Astrocyte of the cerebellum (primary cell): ENCODE results near the gene ABCC11.

Source experiments
- DNase-seq: peaks from one replicate; pipeline ENCODE4 v3.0.0-alpha.2; 2011; ENCODE audit warnings: low read depth
- H3K4me3 ChIP-seq: 2 replicates; pipeline ENCODE4 v1.5.1; 2011; ENCODE audit warnings: mild to moderate bottlenecking, low read depth, low read length, moderate library complexity
- CTCF ChIP-seq: IDR thresholded peaks from 2 replicates; pipeline ENCODE4 v1.5.1; 2012; ENCODE audit warnings: low read length, low read depth, moderate library complexity, mild to moderate bottlenecking; ENCODE audit errors: missing control alignments
- in situ Hi-C: cut with HindIII; loops from 2 replicates; pipeline ENCODE4 v1.10.0; 2017; ENCODE audit warnings: low sequenced_read_pairs

The ABCC11 gene

GRCh38 chr16:48225456-48225855, 21.9 kb downstream of the ABCC11 start:
- in situ Hi-C loops, result no loop called here
- no peak overlapping the region for H3K4me3 ChIP-seq

GRCh38 chr16:48223490-48223889, 23.8 kb downstream of the ABCC11 start:
- no peak for DNase-seq
- in situ Hi-C loops, result no loop called here
- no peak for TF ChIP-seq CTCF
- H3K4me3 ChIP-seq, result no peak overlapping the region

More at GRCh38 chr16:48225456-48225855, 21.9 kb downstream of the ABCC11 start:
- no peak for TF ChIP-seq CTCF
- DNase-seq, result no peak

GRCh38 chr16:48220891-48221290, 26.4 kb downstream of the ABCC11 start:
- in situ Hi-C loops, result no loop called here
- DNase-seq, result no peak
- no peak overlapping the region for H3K4me3 ChIP-seq
- TF ChIP-seq CTCF, result no peak

GRCh38 chr16:48218473-48218872, 28.9 kb downstream of the ABCC11 start:
- no peak for DNase-seq
- TF ChIP-seq CTCF, result no peak
- no peak overlapping the region for H3K4me3 ChIP-seq
- in situ Hi-C loops, result no loop called here

- no peak for DNase-seq
- no peak for TF ChIP-seq CTCF
- in situ Hi-C loops, result no loop called here
- no peak overlapping the region for H3K4me3 ChIP-seq
Observed at GRCh38 chr16:48217708-48218107, 29.6 kb downstream of the ABCC11 start.

- in situ Hi-C loops, result no loop called here
- no peak for DNase-seq
- no peak for TF ChIP-seq CTCF
- no peak overlapping the region for H3K4me3 ChIP-seq
Observed at GRCh38 chr16:48215738-48216137, 31.6 kb downstream of the ABCC11 start.

- in situ Hi-C loops, result no loop called here
- no peak for DNase-seq
- H3K4me3 ChIP-seq, result no peak overlapping the region
- TF ChIP-seq CTCF, result no peak
Observed at GRCh38 chr16:48212033-48212432, 35.3 kb downstream of the ABCC11 start.
